HepG2 (cell line): ENCODE data around the gene NFKBIZ.

Experiments
- CTCF ChIP-seq: sonication (generic); formaldehyde crosslinking; IDR thresholded peaks from 2 replicates; pipeline ENCODE4 v1.5.0; 2020; ENCODE audit warnings: mild to moderate bottlenecking, missing genetic modification reagents, moderate library complexity
- DR1 ChIP-seq: sonication (generic); formaldehyde crosslinking; IDR thresholded peaks from 2 replicates; pipeline ENCODE4 v1.8.0; 2021; ENCODE audit warnings: mild to moderate bottlenecking, missing genetic modification reagents, inconsistent platforms
- GATAD1 ChIP-seq: IDR thresholded peaks from 2 replicates; pipeline ENCODE4 v1.6.1; 2016; ENCODE audit warnings: missing genetic modification reagents, missing compliant biosample characterization
- KAT8 ChIP-seq: IDR thresholded peaks from 2 replicates; pipeline ENCODE4 v1.6.1; 2016; ENCODE audit warnings: missing genetic modification reagents, missing compliant biosample characterization
- KDM1A ChIP-seq: IDR thresholded peaks from 2 replicates; pipeline ENCODE4 v1.6.1; 2016; ENCODE audit warnings: missing compliant biosample characterization
- MXI1 ChIP-seq: IDR thresholded peaks from 3 replicates; pipeline ENCODE4 v1.6.1; 2012; ENCODE audit warnings: low read depth, low read length, inconsistent platforms, borderline replicate concordance
- POLR2AphosphoS5 ChIP-seq: IDR thresholded peaks from 2 replicates; pipeline ENCODE4 v1.6.1; 2012; ENCODE audit warnings: low read depth, low read length
- STAG1 ChIP-seq: sonication (generic); formaldehyde crosslinking; IDR thresholded peaks from 2 replicates; pipeline ENCODE4 v1.4.0; 2020; ENCODE audit warnings: missing genetic modification reagents
- TCF7 ChIP-seq: sonication (generic); IDR thresholded peaks from 2 replicates; pipeline ENCODE4 v1.6.1; 2016; ENCODE audit warnings: antibody characterized with exemption, low read depth
- ZBTB40 ChIP-seq, 2 experiments: fragments of 450-650 bp in 1 of 2; sonication (generic) in 1 of 2; formaldehyde crosslinking in 1 of 2; IDR thresholded peaks; 2 replicates each; pipeline versions ENCODE4 v1.6.1 to v1.8.0; 2016 to 2022; ENCODE audit warnings: antibody characterized with exemption in 1 of 2, mild to moderate bottlenecking in 1 of 2, missing genetic modification reagents in 1 of 2
- ZNF24 ChIP-seq: fragments of 450-650 bp; IDR thresholded peaks from 2 replicates; pipeline ENCODE4 v1.6.1; 2017; ENCODE audit warnings: antibody characterized with exemption, mild to moderate bottlenecking
- ZNF263 ChIP-seq: sonication (generic); formaldehyde crosslinking; IDR thresholded peaks from 2 replicates; pipeline ENCODE4 v1.4.0; 2020; ENCODE audit warnings: missing genetic modification reagents
- ZNF572 ChIP-seq: sonication (generic); formaldehyde crosslinking; IDR thresholded peaks from 2 replicates; pipeline ENCODE4 v1.5.1; 2020; ENCODE audit warnings: mild to moderate bottlenecking, missing genetic modification reagents
- ZNF772 ChIP-seq: sonication (generic); formaldehyde crosslinking; IDR thresholded peaks from 2 replicates; pipeline ENCODE4 v1.5.0; 2020; ENCODE audit warnings: mild to moderate bottlenecking, missing genetic modification reagents

GRCh38 chr3:101823525-101823924, 25.8 kb upstream of the NFKBIZ start:
- TF ChIP-seq CTCF (CRISPR knock-in tag) (no peak), POLR2AphosphoS5 (no peak), ZNF263 (CRISPR knock-in tag) (no peak), GATAD1 (CRISPR knock-in tag) (no peak), TCF7 (no peak), ZNF24 (no peak), KAT8 (CRISPR knock-in tag) (no peak), ZNF772 (CRISPR knock-in tag) (no peak), KDM1A (no peak), DR1 (CRISPR knock-in tag) (no peak), STAG1 (CRISPR knock-in tag) (no peak), MXI1 (no peak), ZNF572 (CRISPR knock-in tag) (no peak), ZBTB40 (IDR thresholded peaks at IDR 0.05) (no peak), ZBTB40 (CRISPR knock-in tag; IDR thresholded peaks at IDR 0.05) (no peak)
